GM12878 (cell line): ENCODE data around the gene RBM15. TPM values are rescaled to one million over a fixed set of nuclear protein-coding genes. Genes with fewer than 3 reads are reported as not detected.

Experiments used
- ATAC-seq: fragments of 200-7000 bp; cut with Tn5 transposase; 3 replicates; pipeline ENCODE4 v1.9.1; 2020; ENCODE audit warnings: mild to moderate bottlenecking, moderate library complexity
- BruUV-seq: library from RNA; stranded (reverse); fragments of 400-500 nt; replicated peaks from 2 replicates; lab custom pipeline; 2021; lab: Mats Ljungman, UMichigan
- CTCF ChIA-PET: fragments of 300-600 bp; sonication (Branson Sonifier 250); formaldehyde crosslinking; extraction: SDS; loops from one replicate; lab custom pipeline; 2021; ENCODE audit warnings: inconsistent platforms; lab: Yijun Ruan, JAX
- POLR2A ChIA-PET: fragments of 350-600 bp; formaldehyde crosslinking; extraction: SDS; loops from one replicate; lab custom pipeline; 2021; ENCODE audit warnings: inconsistent platforms; lab: Charles Lee
- RAD21 ChIA-PET: fragments of 300-600 bp; sonication (Branson Sonifier 250); formaldehyde crosslinking; loops from one replicate; lab custom pipeline; 2023; ENCODE audit warnings: antibody characterized with exemption; ENCODE audit not compliant: unreplicated experiment; lab: Charles Lee
- SMC1A ChIA-PET: fragments of 300-600 bp; sonication (Branson Sonifier 250); formaldehyde crosslinking; loops from one replicate; lab custom pipeline; 2023; ENCODE audit not compliant: unreplicated experiment, uncharacterized antibody; lab: Charles Lee
- DNase-seq: peaks from one replicate; pipeline ENCODE4 v3.0.0-alpha.2; 2011; ENCODE audit warnings: low read depth, low spot score
- FAIRE-seq: peaks from 3 replicates; lab custom pipeline; 2011; peaks lifted over from hg19 to GRCh38; lab: Jason Lieb, UNC
- H2AFZ ChIP-seq: 2 replicates; pipeline ENCODE4 v1.6.0; 2011; ENCODE audit warnings: low read depth, low read length, control low read depth; ENCODE audit not compliant: control insufficient read depth
- H3K27ac ChIP-seq: 2 replicates; pipeline ENCODE4 v1.5.1; 2011; ENCODE audit warnings: control low read depth; ENCODE audit not compliant: control insufficient read depth, insufficient read depth
- H3K27me3 ChIP-seq, 2 experiments: replicated peaks in 1 of 2; 2 replicates each; pipeline versions ENCODE4 v1.6.0 to v1.6.1; 2011; ENCODE audit warnings: low read length in 1 of 2; ENCODE audit not compliant: control insufficient read depth in 2 of 2, insufficient read depth in 2 of 2
- H3K36me3 ChIP-seq, 2 experiments: 2 replicates each; pipeline ENCODE4 v1.5.1; 2011; ENCODE audit warnings: low read length in 1 of 2; ENCODE audit not compliant: control insufficient read depth in 2 of 2, insufficient read depth in 2 of 2
- H3K4me1 ChIP-seq: 2 replicates; pipeline ENCODE4 v1.6.1; 2011; ENCODE audit warnings: mild to moderate bottlenecking, low read length, moderate library complexity, mixed read lengths; ENCODE audit not compliant: control insufficient read depth, insufficient read depth
- H3K4me2 ChIP-seq: 2 replicates; pipeline ENCODE4 v1.6.0; 2011; ENCODE audit warnings: control low read depth; ENCODE audit not compliant: control insufficient read depth, insufficient read depth
- H3K4me3 ChIP-seq: fragments of 200-600 bp; sonication (generic); 2 replicates; pipeline ENCODE4 v1.5.1; 2016
- H3K79me2 ChIP-seq: 2 replicates; pipeline ENCODE4 v1.6.0; 2011; ENCODE audit warnings: low read length; ENCODE audit not compliant: control insufficient read depth, insufficient read depth
- H3K9ac ChIP-seq: 2 replicates; pipeline ENCODE4 v1.8.0; 2011; ENCODE audit warnings: low read length, control low read depth, mixed read lengths; ENCODE audit not compliant: control insufficient read depth, insufficient read depth
- H3K9me3 ChIP-seq: replicated peaks from 3 replicates; pipeline ENCODE4 v1.5.1; 2011; ENCODE audit warnings: mild to moderate bottlenecking, low read length; ENCODE audit not compliant: control insufficient read depth, insufficient read depth
- H4K20me1 ChIP-seq: 2 replicates; pipeline ENCODE4 v1.6.0; 2011; ENCODE audit not compliant: control insufficient read depth, insufficient read depth
- ATF7 ChIP-seq: fragments of 450-650 bp; IDR thresholded peaks from 2 replicates; pipeline ENCODE4 v1.6.1; 2016; ENCODE audit warnings: low read depth, mild to moderate bottlenecking
- E2F8 ChIP-seq: fragments of 450-650 bp; IDR thresholded peaks from 2 replicates; pipeline ENCODE4 v1.6.1; 2018; ENCODE audit warnings: mild to moderate bottlenecking, low read depth, moderate library complexity; ENCODE audit not compliant: partially characterized antibody
- NFIC ChIP-seq: IDR thresholded peaks from 2 replicates; pipeline ENCODE4 v1.6.1; 2012; ENCODE audit warnings: low read depth, mild to moderate bottlenecking, inconsistent platforms, low read length, moderate library complexity
- NRF1 ChIP-seq: conservative IDR thresholded peaks from 2 replicates; pipeline ENCODE4 v1.6.1; 2011; ENCODE audit warnings: mild to moderate bottlenecking, low read depth, low read length, improper control_type of control experiment
- WGBS: methylation state at CpG from one replicate; pipeline ENCODE4 v1.1.6; 2016; ENCODE audit warnings: low lambda C conversion rate; ENCODE audit not compliant: insufficient replicate concordance, insufficient coverage; ENCODE audit errors: missing lambda C conversion rate; 5-methylcytosine and 5-hydroxymethylcytosine counted together
- in situ Hi-C: fragments of 300-500 bp; cut with MboI; formaldehyde crosslinking; loops from 9 replicates; pipeline ENCODE4 v1.14.3; 2018; ENCODE audit warnings: mixed read lengths
- intact Hi-C: fragments of 100-400 bp; cut with micrococcal nuclease; formaldehyde crosslinking; loops from one replicate; pipeline ENCODE4 v1.14.2; 2022; ENCODE audit not compliant: unreplicated experiment
- polyA plus RNA-seq, 11 experiments: library from polyadenylated mRNA; depleted of rRNA in 4 of 11; unstranded in 6 of 11; stranded (reverse) in 5 of 11; fragments of >200 nt; fragmentation: Nextera tagmentation in 4 of 11; fragmentation: Illumina TruSeq in 1 of 11; extraction: Ambion mirVana in 4 of 11; extraction: Trizol in 1 of 11; gene quantifications; 1 replicate in 1 of 11; 2 replicates in 10 of 11; pipeline versions ENCODE4 v1.2.1 to v1.2.3, GENCODE V29; 2011 to 2016; ENCODE audit warnings: inconsistent platforms in 2 of 11, missing spikeins in 2 of 11, low read depth in 1 of 11
- total RNA-seq, 4 experiments: library from RNA; depleted of rRNA in 3 of 4; stranded (reverse); fragments of >200 nt in 3 of 4; fragmentation: Illumina TruSeq in 1 of 4; extraction: Trizol in 1 of 4; gene quantifications; 2 replicates each; pipeline versions ENCODE4 v1.2.1 to v1.2.3, GENCODE V29; 2013 to 2021

Gene RBM15
- total and polyA plus RNA-seq, 10 of the 15 experiments (the other 5 are each of a cell fraction or from before 2014, with no cell fraction given) = 3.1 to 63.2 (median 26.7) TPM

GRCh38 chr1:110390692-110391245 lies 51.6 kb downstream of the RBM15 start, which contains the start of gene SLC16A4:
Gene SLC16A4 (minus strand): TSS chr1:110391026. CDS start chr1:110389323, 1,703 bp downstream.
- WGBS = 89% methylated on average over 8 of the region's 8 CpGs
- Histone ChIP-seq H3K4me3 (no peak within 1 kb of the TSS), H3K9me3 (no peaks in the 10 kb centered on the region), H4K20me1 (no peaks in the 10 kb centered on the region), H3K27me3 (no peaks in the 10 kb centered on the region), H3K36me3 (peaks cover 0 to 4% of the 10 kb centered on the region in 2 experiments; a peak in 1 of 4 replicates), H3K4me2 (no peak within 1 kb of the TSS), H3K27ac (no peak within 1 kb of the TSS), H3K79me2 (no peaks in the 10 kb centered on the region), H3K9ac (no peak within 1 kb of the TSS), H3K4me1 (peaks cover 6% of the 10 kb centered on the region), H2AFZ (no peak within 1 kb of the TSS)
- intact Hi-C loops (no loop called here), in situ Hi-C loops (no loop called here)
- FAIRE-seq (no peak), ATAC-seq (no peak), DNase-seq (no peak)
- ChIA-PET CTCF (interaction anchor here (1.1 kb wide), 1 partner anchor 69 kb away, joined by 4 read pairs; no protein-coding TSS in a partner anchor), SMC1A (no interaction called here), POLR2A (interaction anchor here (1.8 kb wide), 1 partner anchor 15 kb away, joined by 5 read pairs; no protein-coding TSS in a partner anchor), RAD21 (interaction anchor here (1.0 kb wide), 1 partner anchor 49 kb away, joined by 3 read pairs; no protein-coding TSS in a partner anchor)
- BruUV-seq = no TSS peak
- no peak for TF ChIP-seq ATF7
- TF ChIP-seq NFIC = no peak

GRCh38 chr1:110393286-110393685 lies 54.1 kb downstream of the RBM15 start:
- Histone ChIP-seq H3K27me3 (no peaks in the 10 kb centered on the region), H2AFZ (no peak overlapping the region), H3K9me3 (no peaks in the 10 kb centered on the region; the same call in 2 of the 3 replicates), H3K4me1 (no peaks in the 10 kb centered on the region), H3K79me2 (no peaks in the 10 kb centered on the region), H3K9ac (no peak overlapping the region), H3K36me3 (peaks cover 0 to 4% of the 10 kb centered on the region in 2 experiments; a peak in 1 of 4 replicates), H3K27ac (no peak overlapping the region), H3K4me3 (no peak overlapping the region), H4K20me1 (no peaks in the 10 kb centered on the region), H3K4me2 (no peak overlapping the region)
- ChIA-PET POLR2A (no interaction called here), RAD21 (interaction anchor here (1.2 kb wide), 1 partner anchor 53 kb away, joined by 3 read pairs; no protein-coding TSS in a partner anchor), CTCF (interaction anchor here (0.8 to 2.0 kb wide), 9 partner anchors 8 to 186 kb away, joined by 3 to 6 read pairs (median 3); partner anchors contain the start of gene RBM15), SMC1A (interaction anchor here (0.6 to 1.9 kb wide), 4 partner anchors 10 to 54 kb away, joined by 3 to 5 read pairs (median 4); partner anchors contain the start of gene RBM15)
- ATAC-seq (no peak), FAIRE-seq (no peak), DNase-seq (no peak)
- 98% methylated on average over 2 of the region's 2 CpGs for WGBS
- intact Hi-C loops = no loop called here
- in situ Hi-C loops = no loop called here
- no TSS peak for BruUV-seq
- TF ChIP-seq NRF1 (no peak), E2F8 (no peak)
